Endothelial cell of umbilical vein (primary cell): ENCODE data around the gene MPZL3. TPM values are rescaled to one million over a fixed set of nuclear protein-coding genes. Genes with fewer than 3 reads are reported as not detected.

Experiments used
- BruUV-seq: library from RNA; stranded (reverse); fragments of 400-500 nt; replicated peaks from 2 replicates; lab custom pipeline; 2021; lab: Mats Ljungman, UMichigan
- CTCF ChIA-PET: fragments of 300-600, 350-600 bp; sonication (Branson Sonifier 250); formaldehyde crosslinking; loops from one replicate; lab custom pipeline; 2021; ENCODE audit warnings: antibody characterized with exemption, inconsistent platforms; lab: Charles Lee
- POLR2A ChIA-PET: fragments of 300-600, 350-600 bp; sonication (Branson Sonifier 250); formaldehyde crosslinking; loops from one replicate; lab custom pipeline; 2021; ENCODE audit warnings: antibody characterized with exemption, inconsistent platforms; lab: Charles Lee
- DNase-seq: peaks from one replicate; pipeline ENCODE4 v3.0.0-alpha.2; 2011; ENCODE audit warnings: low read depth, low spot score
- FAIRE-seq: peaks from 2 replicates; lab custom pipeline; 2011; peaks lifted over from hg19 to GRCh38; lab: Jason Lieb, UNC
- H2AFZ ChIP-seq: 2 replicates; pipeline ENCODE4 v1.6.0; 2012; ENCODE audit warnings: low read depth, low read length, control low read depth, inconsistent platforms
- H3K27ac ChIP-seq: 2 replicates; pipeline ENCODE4 v1.5.1; 2011; ENCODE audit warnings: low read depth, mild to moderate bottlenecking, control low read depth, low read length, moderate library complexity; ENCODE audit not compliant: insufficient read depth
- H3K27me3 ChIP-seq, 2 experiments: 2 replicates each; pipeline versions ENCODE4 v1.6.0 to v1.6.1; 2011; ENCODE audit warnings: low read length in 2 of 2, mixed read lengths in 1 of 2; ENCODE audit not compliant: control insufficient read depth in 2 of 2, insufficient read depth in 2 of 2
- H3K36me3 ChIP-seq, 2 experiments: 2 replicates in 1 of 2; 3 replicates in 1 of 2; pipeline ENCODE4 v1.5.1; 2011; ENCODE audit warnings: low read length in 2 of 2, mild to moderate bottlenecking in 1 of 2, moderate library complexity in 1 of 2; ENCODE audit not compliant: control insufficient read depth in 2 of 2, insufficient read depth in 2 of 2; ENCODE audit errors: extremely low read depth in 1 of 2
- H3K4me1 ChIP-seq: 3 replicates; pipeline ENCODE4 v1.5.1; 2011; ENCODE audit warnings: mild to moderate bottlenecking, low read length; ENCODE audit not compliant: control insufficient read depth, insufficient read depth; ENCODE audit errors: extremely low read depth
- H3K4me2 ChIP-seq: 2 replicates; pipeline ENCODE4 v1.6.1; 2011; ENCODE audit warnings: low read length, control low read depth, mixed read lengths; ENCODE audit not compliant: insufficient read depth
- H3K4me3 ChIP-seq, 3 experiments: fragments of 200-600 bp in 1 of 3; sonication (generic), shearing (Covaris generic) in 1 of 3; replicated peaks in 1 of 3; 2 replicates each; pipeline ENCODE4 v1.5.1; 2011 to 2016; ENCODE audit warnings: control low read depth in 3 of 3, low read length in 3 of 3, mild to moderate bottlenecking in 2 of 3, inconsistent platforms in 1 of 3, low read depth in 1 of 3, moderate library complexity in 1 of 3; ENCODE audit not compliant: insufficient read depth in 1 of 3
- H3K79me2 ChIP-seq: 2 replicates; pipeline ENCODE4 v1.6.0; 2012; ENCODE audit warnings: low read length, inconsistent platforms; ENCODE audit not compliant: control insufficient read depth, insufficient read depth
- H3K9ac ChIP-seq: replicated peaks from 2 replicates; pipeline ENCODE3; 2011; ENCODE audit warnings: low read length, control low read depth; ENCODE audit not compliant: insufficient read depth; ENCODE audit errors: extremely low read depth
- H3K9me1 ChIP-seq: replicated peaks from 3 replicates; pipeline ENCODE4 v1.6.0; 2011; ENCODE audit warnings: mild to moderate bottlenecking, low read length; ENCODE audit not compliant: control insufficient read depth, insufficient read depth; ENCODE audit errors: extremely low read depth
- H3K9me3 ChIP-seq: replicated peaks from 2 replicates; pipeline ENCODE4 v1.5.1; 2012; ENCODE audit warnings: low read length, inconsistent platforms; ENCODE audit not compliant: control insufficient read depth, insufficient read depth
- H4K20me1 ChIP-seq: replicated peaks from 2 replicates; pipeline ENCODE3; 2011; ENCODE audit warnings: mild to moderate bottlenecking, low read length; ENCODE audit not compliant: control insufficient read depth, insufficient read depth; ENCODE audit errors: extremely low read depth
- CTCF ChIP-seq, 2 donors: IDR thresholded peaks; 1 replicate in 1 of 2; 2 replicates in 1 of 2; pipeline ENCODE4 v1.5.1; 2011; ENCODE audit warnings: low read length in 2 of 2, mild to moderate bottlenecking in 2 of 2, moderate library complexity in 2 of 2, control low read depth in 1 of 2, inconsistent platforms in 1 of 2, low read depth in 1 of 2; ENCODE audit not compliant: insufficient read depth in 1 of 2; ENCODE audit errors: extremely low read depth in 1 of 2
- EZH2 ChIP-seq: IDR thresholded peaks from 2 replicates; pipeline ENCODE4 v1.6.1; 2012; ENCODE audit warnings: borderline replicate concordance, low read depth, mild to moderate bottlenecking, moderate library complexity, low read length, inconsistent platforms; ENCODE audit not compliant: severe bottlenecking
- FOS ChIP-seq: IDR thresholded peaks from 2 replicates; pipeline ENCODE4 v1.6.1; 2011; ENCODE audit warnings: mild to moderate bottlenecking, low read length, moderate library complexity, borderline replicate concordance; ENCODE audit not compliant: insufficient read depth
- GATA2 ChIP-seq: IDR thresholded peaks from 2 replicates; pipeline ENCODE4 v1.7.0; 2011; ENCODE audit warnings: low read depth, mild to moderate bottlenecking, moderate library complexity, mixed read lengths, low read length; ENCODE audit not compliant: insufficient read length, insufficient read depth
- JUN ChIP-seq: IDR thresholded peaks from 2 replicates; pipeline ENCODE4 v1.6.1; 2011; ENCODE audit warnings: borderline replicate concordance, low read depth; ENCODE audit not compliant: insufficient read length, insufficient read depth
- MAX ChIP-seq: IDR thresholded peaks from 2 replicates; pipeline ENCODE4 v1.6.1; 2011; ENCODE audit not compliant: insufficient read depth, insufficient read length
- MYC ChIP-seq: IDR thresholded peaks from one replicate; pipeline ENCODE4 v1.6.1; 2011; ENCODE audit warnings: mild to moderate bottlenecking, low read depth, low read length
- POLR2A ChIP-seq: IDR thresholded peaks from 2 replicates; pipeline ENCODE4 v1.6.1; 2012; ENCODE audit warnings: low read depth, mild to moderate bottlenecking, control low read depth, low read length
- POLR2AphosphoS5 ChIP-seq: IDR thresholded peaks from 2 replicates; pipeline ENCODE4 v1.6.1; 2012; ENCODE audit warnings: low read depth, mild to moderate bottlenecking, control low read depth, low read length, moderate library complexity; ENCODE audit not compliant: insufficient read depth
- dilution Hi-C: fragments of 300-500 bp; cut with MboI; formaldehyde crosslinking; loops from one replicate; pipeline ENCODE4 v1.15.0; 2019; ENCODE audit warnings: low sequenced_read_pairs; ENCODE audit not compliant: extremely low pct_ligation_motif_present
- intact Hi-C: fragments of 100-400 bp; cut with micrococcal nuclease; formaldehyde crosslinking; loops from one replicate; pipeline ENCODE4 v1.10.0; 2022
- polyA plus RNA-seq, 4 experiments: library from polyadenylated mRNA; depleted of rRNA in 3 of 4; stranded (reverse) in 3 of 4; unstranded in 1 of 4; fragments of >200 nt; gene quantifications; 2 replicates each; pipeline versions ENCODE4 v1.2.1 to v1.2.3, GENCODE V29; 2011 to 2012; ENCODE audit warnings: missing spikeins in 1 of 4
- total RNA-seq: library from RNA; stranded (reverse); gene quantifications from 2 replicates; pipeline ENCODE4 v1.2.3, GENCODE V29; 2021

Gene MPZL3
- total and polyA plus RNA-seq, 2 donors (not counting 3 experiments of a cell fraction or from before 2014, with no cell fraction given) = 2.5 to 7.1 TPM

GRCh38 chr11:118213781-118214180 lies 38.4 kb downstream of the MPZL3 start:
- intact Hi-C loops = no loop called here
- no peak overlapping the region for H3K4me3 ChIP-seq
- H3K36me3 ChIP-seq = no peaks in the 10 kb centered on the region
- TF ChIP-seq MYC (no peak), JUN (no peak), EZH2 (no peak), CTCF (IDR thresholded peaks at IDR 0.05; ENCODE audit: extremely low read depth in 1 of 2, insufficient read depth in 1 of 2, low read depth in 1 of 2, low read length in 2 of 2) (no peak), GATA2 (no peak), POLR2AphosphoS5 (no peak), FOS (no peak), MAX (no peak), POLR2A (no peak)
- no peaks in the 10 kb centered on the region for H3K9me3 ChIP-seq
- H2AFZ ChIP-seq = no peak overlapping the region
- no peaks in the 10 kb centered on the region for H4K20me1 ChIP-seq
- no TSS peak for BruUV-seq
- dilution Hi-C loops = no loop called here
- H3K4me1 ChIP-seq = no peaks in the 10 kb centered on the region
- H3K27me3 ChIP-seq = peaks cover 25 to 30% of the 10 kb centered on the region in 2 experiments
- no peaks in the 10 kb centered on the region for H3K79me2 ChIP-seq
- no peak overlapping the region for H3K27ac ChIP-seq
- POLR2A ChIA-PET = no interaction called here
- no peak overlapping the region for H3K9ac ChIP-seq
- DNase-seq (no peak), FAIRE-seq (no peak)
- H3K4me2 ChIP-seq = no peak overlapping the region
- no peaks in the 10 kb centered on the region for H3K9me1 ChIP-seq
- CTCF ChIA-PET = interaction anchor here (1.0 to 6.0 kb wide), 4 partner anchors 13 to 82 kb away, joined by 3 to 41 read pairs (median 4); no protein-coding TSS in a partner anchor
